ENCODE measurements around the gene ERCC4. TPM values are rescaled to one million over a fixed set of nuclear protein-coding genes. Genes with fewer than 3 reads are reported as not detected.

ERCC4 gene
- total RNA-seq, 1 experiment from 2014 or later: 10.3 TPM

DNA sequence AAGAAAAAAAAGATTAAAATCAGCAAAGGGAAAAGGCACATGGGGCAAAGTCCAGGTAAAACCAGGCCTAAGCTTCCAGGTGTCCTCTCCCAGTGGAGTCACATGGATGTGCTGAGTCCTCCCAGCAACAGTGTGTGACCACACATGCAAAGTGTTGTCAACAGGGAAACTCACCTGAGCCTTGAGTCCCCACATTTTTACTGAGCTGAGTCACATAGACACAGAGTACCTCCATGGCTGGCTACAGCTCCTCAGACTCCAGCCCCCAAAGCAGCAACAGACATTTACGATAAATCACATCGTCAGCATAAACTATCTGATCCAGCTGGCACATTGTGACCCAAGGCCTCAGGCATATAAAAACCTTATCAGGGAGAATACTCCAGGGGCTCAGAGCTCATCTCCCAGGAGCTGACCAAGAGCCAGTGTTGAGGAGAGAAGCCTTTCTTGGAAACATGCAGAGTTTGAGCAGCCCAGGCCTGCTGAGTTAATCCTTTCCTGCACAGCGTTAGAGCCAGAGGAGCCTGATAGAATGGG is 20.5 kb downstream of the ERCC4 start:
- Mint-ChIP-seq H3K27me3 (ENCODE audit: insufficient read depth, unreplicated experiment) (no peaks in the 10 kb centered on the region), H3K9me3 (ENCODE audit: unreplicated experiment) (no peaks in the 10 kb centered on the region), H3K4me3 (ENCODE audit: unreplicated experiment) (no peak overlapping the region), H3K4me1 (ENCODE audit: insufficient read depth, unreplicated experiment) (peaks cover 9% of the 10 kb centered on the region), H3K36me3 (ENCODE audit: insufficient read depth, unreplicated experiment) (no peaks in the 10 kb centered on the region), H3K27ac (ENCODE audit: low read depth, unreplicated experiment) (no peak overlapping the region)
- DNase-seq (ENCODE audit: unreplicated experiment): no peak
- no TSS peak for BruUV-seq (replicated peaks)
- intact Hi-C loops (cut with micrococcal nuclease): no loop called here
- CTCF ChIA-PET: interaction anchor here (0.6 to 1.7 kb wide), 3 partner anchors 17 to 165 kb away, joined by 3 to 12 read pairs (median 4); no protein-coding TSS in a partner anchor
- TF ChIP-seq, protein P1, sequence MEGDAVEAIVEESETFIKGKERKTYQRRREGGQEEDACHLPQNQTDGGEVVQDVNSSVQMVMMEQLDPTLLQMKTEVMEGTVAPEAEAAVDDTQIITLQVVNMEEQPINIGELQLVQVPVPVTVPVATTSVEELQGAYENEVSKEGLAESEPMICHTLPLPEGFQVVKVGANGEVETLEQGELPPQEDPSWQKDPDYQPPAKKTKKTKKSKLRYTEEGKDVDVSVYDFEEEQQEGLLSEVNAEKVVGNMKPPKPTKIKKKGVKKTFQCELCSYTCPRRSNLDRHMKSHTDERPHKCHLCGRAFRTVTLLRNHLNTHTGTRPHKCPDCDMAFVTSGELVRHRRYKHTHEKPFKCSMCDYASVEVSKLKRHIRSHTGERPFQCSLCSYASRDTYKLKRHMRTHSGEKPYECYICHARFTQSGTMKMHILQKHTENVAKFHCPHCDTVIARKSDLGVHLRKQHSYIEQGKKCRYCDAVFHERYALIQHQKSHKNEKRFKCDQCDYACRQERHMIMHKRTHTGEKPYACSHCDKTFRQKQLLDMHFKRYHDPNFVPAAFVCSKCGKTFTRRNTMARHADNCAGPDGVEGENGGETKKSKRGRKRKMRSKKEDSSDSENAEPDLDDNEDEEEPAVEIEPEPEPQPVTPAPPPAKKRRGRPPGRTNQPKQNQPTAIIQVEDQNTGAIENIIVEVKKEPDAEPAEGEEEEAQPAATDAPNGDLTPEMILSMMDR (IDR thresholded peaks at IDR 0.05; ENCODE audit: unreplicated experiment): no peak
- POLR2A ChIA-PET: no interaction called here

DNA sequence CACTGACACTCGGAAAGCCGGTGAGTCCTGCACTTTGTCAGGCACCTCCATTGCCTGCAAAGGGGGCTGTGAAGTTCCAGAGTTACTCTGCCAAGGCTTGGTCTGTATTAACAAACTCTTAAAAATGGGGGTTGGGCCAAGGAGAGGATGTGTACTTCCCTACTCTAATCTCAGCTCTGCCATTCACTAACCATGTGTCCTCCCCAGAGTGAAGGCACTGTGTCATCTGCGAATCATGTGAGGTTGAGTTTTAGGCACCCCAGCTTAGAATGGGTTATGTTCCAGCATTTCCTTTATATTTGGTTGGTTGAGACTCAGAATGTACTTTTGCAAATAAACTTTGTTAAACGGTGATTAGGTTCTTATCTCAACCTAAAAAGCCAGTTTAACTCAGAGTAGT is 24.9 kb downstream of the ERCC4 start:
- DNase-seq (ENCODE audit: unreplicated experiment): no peak
- Mint-ChIP-seq H3K27me3 (ENCODE audit: insufficient read depth, unreplicated experiment) (no peaks in the 10 kb centered on the region), H3K4me1 (ENCODE audit: insufficient read depth, unreplicated experiment) (no peaks in the 10 kb centered on the region), H3K27ac (ENCODE audit: low read depth, unreplicated experiment) (no peak overlapping the region), H3K4me3 (ENCODE audit: unreplicated experiment) (no peak overlapping the region), H3K9me3 (ENCODE audit: unreplicated experiment) (no peaks in the 10 kb centered on the region), H3K36me3 (ENCODE audit: insufficient read depth, unreplicated experiment) (peaks cover 7% of the 10 kb centered on the region)
- intact Hi-C loops (cut with micrococcal nuclease): no loop called here
- ChIA-PET POLR2A (no interaction called here), CTCF (interaction anchor here (1.8 kb wide), 1 partner anchor 25 kb away, joined by 5 read pairs; the partner anchor contains the start of gene ERCC4)
- TF ChIP-seq, protein P1 (IDR thresholded peaks at IDR 0.05; ENCODE audit: unreplicated experiment): no peak
- BruUV-seq (replicated peaks): no TSS peak

DNA sequence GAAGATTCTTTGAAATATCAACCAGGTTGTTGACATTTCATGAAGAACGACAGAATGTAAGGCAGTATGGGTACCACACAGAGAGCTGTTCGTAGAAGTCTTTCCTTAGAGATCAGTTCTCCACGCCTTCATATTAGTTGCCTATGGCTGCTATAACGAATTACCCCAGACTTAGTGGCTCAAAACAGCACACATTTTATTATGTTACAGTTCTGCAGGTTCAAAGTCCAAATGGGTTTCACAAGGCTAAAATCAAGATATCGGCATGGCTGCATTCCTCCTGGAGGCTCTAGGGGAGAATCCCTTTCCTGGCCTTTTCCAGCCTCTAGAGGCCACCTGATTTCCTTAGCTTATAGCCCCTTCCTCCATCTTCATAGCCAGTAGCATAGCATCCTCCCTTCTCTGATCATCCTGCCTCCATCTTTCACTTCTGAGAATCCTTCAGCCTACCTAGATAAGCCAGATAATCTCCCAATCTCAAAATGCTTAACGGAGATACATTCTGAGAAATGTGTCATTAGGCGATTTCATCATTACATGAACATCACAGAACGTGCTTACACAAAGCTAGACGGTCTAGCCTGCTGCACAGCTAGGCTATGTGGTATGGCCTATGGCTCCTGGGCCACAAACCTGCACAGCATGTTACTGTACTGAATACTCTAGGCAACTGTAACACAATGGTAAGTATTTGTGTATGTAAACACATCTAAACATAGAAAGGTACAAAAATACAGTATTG is 26.0 kb downstream of the ERCC4 start:
- DNase-seq (ENCODE audit: unreplicated experiment): no peak
- Mint-ChIP-seq H3K4me3 (ENCODE audit: unreplicated experiment) (no peak overlapping the region), H3K27me3 (ENCODE audit: insufficient read depth, unreplicated experiment) (no peaks in the 10 kb centered on the region), H3K4me1 (ENCODE audit: insufficient read depth, unreplicated experiment) (no peaks in the 10 kb centered on the region), H3K9me3 (ENCODE audit: unreplicated experiment) (no peaks in the 10 kb centered on the region), H3K27ac (ENCODE audit: low read depth, unreplicated experiment) (no peak overlapping the region), H3K36me3 (ENCODE audit: insufficient read depth, unreplicated experiment) (peaks cover 7% of the 10 kb centered on the region)
- no TSS peak for BruUV-seq (replicated peaks)
- CTCF ChIA-PET: interaction anchor here (0.5 to 1.8 kb wide), 4 partner anchors 10 to 72 kb away, joined by 3 to 5 read pairs (median 4); partner anchors contain the start of gene ERCC4
- intact Hi-C loops (cut with micrococcal nuclease): no loop called here
- TF ChIP-seq, protein P1 (IDR thresholded peaks at IDR 0.05; ENCODE audit: unreplicated experiment): no peak
- POLR2A ChIA-PET: no interaction called here

DNA sequence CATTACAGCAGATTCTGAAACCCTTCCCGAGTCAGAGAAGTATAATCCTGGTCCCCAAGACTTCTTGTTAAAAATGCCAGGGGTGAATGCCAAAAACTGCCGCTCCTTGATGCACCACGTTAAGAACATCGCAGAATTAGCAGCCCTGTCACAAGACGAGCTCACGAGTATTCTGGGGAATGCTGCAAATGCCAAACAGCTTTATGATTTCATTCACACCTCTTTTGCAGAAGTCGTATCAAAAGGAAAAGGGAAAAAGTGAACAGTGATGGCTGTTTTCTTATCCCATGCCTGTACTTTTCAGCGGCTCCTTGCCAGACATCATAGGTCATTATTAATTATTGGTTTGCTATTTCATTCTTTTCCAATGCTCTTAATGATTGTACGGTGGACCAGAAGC is 28.1 kb downstream of the ERCC4 start:
- intact Hi-C loops (cut with micrococcal nuclease): no loop called here
- no peak for DNase-seq (ENCODE audit: unreplicated experiment)
- H3K27ac Mint-ChIP-seq (ENCODE audit: low read depth, unreplicated experiment): no peak overlapping the region
- TF ChIP-seq, protein P1 (IDR thresholded peaks at IDR 0.05; ENCODE audit: unreplicated experiment): no peak
- peaks cover 7% of the 10 kb centered on the region for H3K36me3 Mint-ChIP-seq (ENCODE audit: insufficient read depth, unreplicated experiment)
- ChIA-PET POLR2A (no interaction called here), CTCF (interaction anchor here (0.7 kb wide), 1 partner anchor 1541 kb away, joined by 3 read pairs; no protein-coding TSS in a partner anchor)
- H3K4me1 Mint-ChIP-seq (ENCODE audit: insufficient read depth, unreplicated experiment): no peaks in the 10 kb centered on the region
- H3K9me3 Mint-ChIP-seq (ENCODE audit: unreplicated experiment): no peaks in the 10 kb centered on the region
- no peak overlapping the region for H3K4me3 Mint-ChIP-seq (ENCODE audit: unreplicated experiment)
- BruUV-seq (replicated peaks): no TSS peak
- no peaks in the 10 kb centered on the region for H3K27me3 Mint-ChIP-seq (ENCODE audit: insufficient read depth, unreplicated experiment)

All from MCF 10A (cell line).